HEK293 (cell line): ENCODE data around the gene TMEM106A.
"Not testable (repeated sequence)": the region's sequence is repeated elsewhere in the genome, so short reads cannot be mapped to it uniquely, and the experiment has no call there.

Experiments
- CTCF ChIA-PET: fragments of 350-600 bp; formaldehyde crosslinking; extraction: SDS; loops from one replicate; lab custom pipeline; 2021; ENCODE audit warnings: antibody characterized with exemption; lab: Yijun Ruan, JAX
- POLR2A ChIA-PET: fragments of 300-600 bp; formaldehyde crosslinking; extraction: SDS; loops from one replicate; lab custom pipeline; 2020; ENCODE audit warnings: antibody characterized with exemption, inconsistent platforms; lab: Yijun Ruan, JAX
- H3K27ac ChIP-seq: fragments of 200-500 bp; sonication (Bioruptor generic); 2 replicates; pipeline ENCODE4 v1.5.1; 2014; ENCODE audit warnings: low read depth, low read length, control low read depth, inconsistent platforms; ENCODE audit errors: extremely low read depth
- H3K36me3 ChIP-seq, 2 experiments: fragments of 200-500 bp in 1 of 2; sonication (Bioruptor generic) in 1 of 2; 1 replicate in 1 of 2; 2 replicates in 1 of 2; pipeline ENCODE4 v1.5.1; 2014 to 2017; ENCODE audit warnings: inconsistent platforms in 2 of 2, low read length in 2 of 2; ENCODE audit not compliant: control insufficient read depth in 2 of 2, insufficient read depth in 1 of 2
- H3K4me1 ChIP-seq: fragments of 200-500 bp; sonication (Bioruptor generic); 2 replicates; pipeline ENCODE4 v1.5.1; 2014; ENCODE audit warnings: mild to moderate bottlenecking, low read length, inconsistent platforms; ENCODE audit not compliant: control insufficient read depth, insufficient read depth
- H3K4me3 ChIP-seq: 2 replicates; pipeline ENCODE4 v1.5.1; 2011; ENCODE audit warnings: low read depth, mild to moderate bottlenecking, control low read depth, low read length, moderate library complexity
- H3K9me3 ChIP-seq: fragments of 200-500 bp; sonication (Bioruptor generic); 2 replicates; pipeline ENCODE4 v1.5.1; 2014; ENCODE audit warnings: low read depth, low read length, inconsistent platforms; ENCODE audit not compliant: control insufficient read depth, insufficient read depth

Gene TMEM106A

DNA sequence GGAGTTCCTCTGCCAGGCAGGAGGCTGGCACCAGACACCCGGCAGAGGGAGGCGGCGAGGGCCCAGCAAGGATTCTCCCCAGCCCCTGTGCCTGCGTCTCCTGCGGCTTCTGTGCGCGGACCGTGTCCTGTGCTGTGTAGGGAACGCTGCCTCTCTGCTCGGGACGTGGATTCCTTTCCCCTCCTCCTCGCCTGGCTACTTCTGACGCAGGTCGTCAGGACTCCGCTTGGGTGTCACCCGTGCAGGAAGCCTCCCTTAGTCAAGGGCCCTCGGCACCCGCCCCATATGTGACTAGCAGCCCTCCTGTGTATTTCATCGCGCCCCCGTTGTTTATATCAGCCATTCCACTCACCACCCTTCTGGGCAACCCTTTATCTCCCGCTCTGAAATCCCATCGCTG, 34.8 kb downstream of the TMEM106A start:
- H3K4me1 ChIP-seq, H3K9me3 ChIP-seq, H3K27ac ChIP-seq, H3K36me3 ChIP-seq, CTCF ChIA-PET, POLR2A ChIA-PET, H3K4me3 ChIP-seq: not testable (repeated sequence)
